Measurements from ENCODE around the gene ME2. TPM values are rescaled to one million over a fixed set of nuclear protein-coding genes. Genes with fewer than 3 reads are reported as not detected.
"Not testable (repeated sequence)": the region's sequence is repeated elsewhere in the genome, so short reads cannot be mapped to it uniquely, and the experiment has no call there.

The ME2 gene
- total RNA-seq, 2 donors from 2014 or later, result 24.1 to 29.3 TPM

- 82 to 92% methylated on average over 2 of the region's 2 CpGs for WGBS, 2 donors
- Histone ChIP-seq H3K36me3 (replicated peaks in 1 of 2; ENCODE audit: insufficient read depth in 1 of 2, low read depth in 2 of 2) (no peaks in the 10 kb centered on the region), H3K4me3 (no peak overlapping the region), H3K4me1 (no peaks in the 10 kb centered on the region), H3K9me3 (no peaks in the 10 kb centered on the region), H3K27me3 (no peaks in the 10 kb centered on the region), H3K27ac (no peak overlapping the region)
- DNase-seq (no peak), ATAC-seq (no peak)
- intact Hi-C loops (cut with DNase I), result no loop called here
- TF ChIP-seq CTCF (IDR thresholded peaks at IDR 0.05) (no peak), POLR2A (IDR thresholded peaks at IDR 0.05) (no peak)
Measured at GRCh38 chr18:50994031-50994430, 115.1 kb downstream of the ME2 start.

- 88 to 90% methylated on average over 2 of the region's 2 CpGs for WGBS, 2 donors
- intact Hi-C loops (cut with DNase I), result not testable (repeated sequence)
Measured at GRCh38 chr18:51003174-51003573, 124.3 kb downstream of the ME2 start.

More at GRCh38 chr18:51003174-51003573, 124.3 kb downstream of the ME2 start:
- ATAC-seq; DNase-seq; H3K9me3 ChIP-seq; H3K27me3 ChIP-seq; H3K36me3 ChIP-seq (replicated peaks in 1 of 2; ENCODE audit: insufficient read depth in 1 of 2, low read depth in 2 of 2); H3K27ac ChIP-seq; H3K4me3 ChIP-seq; H3K4me1 ChIP-seq: not testable (repeated sequence)

Small RNA genes within 50 kb of the gene (small RNA-seq; reads per million reads assigned to genes)
- not detected for gene RF00019

Other genes starting within 250 kb of the ME2 start
- under 1 TPM; 0.26 to 0.66 TPM for gene MRO, start 59.1 kb upstream of the ME2 start, total RNA-seq
- gene ELAC1, start 88.9 kb downstream of the ME2 start, total RNA-seq, result 10 to 100 TPM in 1 of 2 donors, 1 to 10 TPM in 1; 9.6 to 10.2 TPM
- gene SMAD4, start 151.1 kb downstream of the ME2 start, total RNA-seq, result 100 to 1,000 TPM in 1 of 2 donors, 10 to 100 TPM in 1; 78.6 to 173 TPM

Data from body of pancreas (tissue), 4 donors.